T-helper 2 cell treated with Interferon-gamma antibody and Interleukin-4, amounts not matched to agents 5 μg/mL and 100 μg/mL, for 36 hours (primary cell): Measurements from ENCODE around the gene IL20.

Experiments
- DNase-seq: peaks from one replicate; pipeline ENCODE4 v3.0.0; 2021; ENCODE audit warnings: low spot score
- H3K27ac Mint-ChIP-seq: one replicate; pipeline ENCODE4 v1.8.0; 2021; ENCODE audit warnings: mild to moderate bottlenecking, mixed read lengths
- H3K27me3 Mint-ChIP-seq: one replicate; pipeline ENCODE4 v1.8.0; 2021; ENCODE audit warnings: low read depth, mixed read lengths
- H3K36me3 Mint-ChIP-seq: one replicate; pipeline ENCODE4 v1.8.0; 2021; ENCODE audit warnings: low read depth, mixed read lengths
- H3K4me1 Mint-ChIP-seq: one replicate; pipeline ENCODE4 v1.8.0; 2021; ENCODE audit warnings: low read depth, mixed read lengths
- H3K4me3 Mint-ChIP-seq: one replicate; pipeline ENCODE4 v1.8.0; 2022; ENCODE audit warnings: mild to moderate bottlenecking, moderate library complexity, mixed read lengths
- H3K9me3 Mint-ChIP-seq: one replicate; pipeline ENCODE4 v1.8.0; 2021; ENCODE audit warnings: mixed read lengths

Gene IL20

GRCh38 chr1:206873603-206874188 lies 8.3 kb downstream of the IL20 start:
- no peak overlapping the region for H3K4me3 Mint-ChIP-seq
- peaks cover 60% of the 10 kb centered on the region for H3K9me3 Mint-ChIP-seq
- peaks cover 11% of the 10 kb centered on the region for H3K36me3 Mint-ChIP-seq
- no peak overlapping the region for H3K27ac Mint-ChIP-seq
- DNase-seq: no peak
- H3K27me3 Mint-ChIP-seq: peaks cover 2% of the 10 kb centered on the region
- peaks cover 4% of the 10 kb centered on the region for H3K4me1 Mint-ChIP-seq

GRCh38 chr1:206875752-206876377 lies 10.4 kb downstream of the IL20 start:
- no peak for DNase-seq
- peaks cover 4% of the 10 kb centered on the region for H3K4me1 Mint-ChIP-seq
- peaks cover 3% of the 10 kb centered on the region for H3K27me3 Mint-ChIP-seq
- H3K9me3 Mint-ChIP-seq: peaks cover 71% of the 10 kb centered on the region
- no peak overlapping the region for H3K27ac Mint-ChIP-seq
- H3K36me3 Mint-ChIP-seq: peaks cover 17% of the 10 kb centered on the region
- H3K4me3 Mint-ChIP-seq: no peak overlapping the region

- H3K36me3 Mint-ChIP-seq: peaks cover 15% of the 10 kb centered on the region
- H3K27ac Mint-ChIP-seq: no peak overlapping the region
- H3K4me1 Mint-ChIP-seq: peaks cover 2% of the 10 kb centered on the region
- no peak for DNase-seq
- H3K27me3 Mint-ChIP-seq: peaks cover 5% of the 10 kb centered on the region
- H3K4me3 Mint-ChIP-seq: no peak overlapping the region
- peaks cover 49% of the 10 kb centered on the region for H3K9me3 Mint-ChIP-seq
Observed at GRCh38 chr1:206878456-206878855, 13.0 kb downstream of the IL20 start.

- peaks cover 13% of the 10 kb centered on the region for H3K27me3 Mint-ChIP-seq
- H3K4me1 Mint-ChIP-seq: peaks cover 2% of the 10 kb centered on the region
- no peak overlapping the region for H3K4me3 Mint-ChIP-seq
- H3K9me3 Mint-ChIP-seq: peaks cover 42% of the 10 kb centered on the region
- DNase-seq: no peak
- peaks cover 12% of the 10 kb centered on the region for H3K36me3 Mint-ChIP-seq
- H3K27ac Mint-ChIP-seq: no peak overlapping the region
Observed at GRCh38 chr1:206880314-206880713, 14.9 kb downstream of the IL20 start.

GRCh38 chr1:206882555-206882954 lies 17.1 kb downstream of the IL20 start:
- DNase-seq: no peak
- Mint-ChIP-seq H3K4me3 (no peak overlapping the region), H3K9me3 (peaks cover 23% of the 10 kb centered on the region), H3K4me1 (peaks cover 2% of the 10 kb centered on the region), H3K36me3 (peaks cover 11% of the 10 kb centered on the region), H3K27me3 (peaks cover 17% of the 10 kb centered on the region), H3K27ac (no peak overlapping the region)

- Mint-ChIP-seq H3K4me3 (no peak overlapping the region), H3K4me1 (peaks cover 5% of the 10 kb centered on the region), H3K36me3 (peaks cover 9% of the 10 kb centered on the region), H3K27me3 (peaks cover 17% of the 10 kb centered on the region), H3K27ac (no peak overlapping the region), H3K9me3 (peaks cover 17% of the 10 kb centered on the region)
- no peak for DNase-seq
Observed at GRCh38 chr1:206883160-206883559, 17.7 kb downstream of the IL20 start.

GRCh38 chr1:206883876-206884275 lies 18.5 kb downstream of the IL20 start:
- H3K27me3 Mint-ChIP-seq: peaks cover 20% of the 10 kb centered on the region
- H3K9me3 Mint-ChIP-seq: peaks cover 10% of the 10 kb centered on the region
- no peak overlapping the region for H3K4me3 Mint-ChIP-seq
- no peak for DNase-seq
- peaks cover 8% of the 10 kb centered on the region for H3K4me1 Mint-ChIP-seq
- no peak overlapping the region for H3K27ac Mint-ChIP-seq
- H3K36me3 Mint-ChIP-seq: peaks cover 6% of the 10 kb centered on the region

- Mint-ChIP-seq H3K36me3 (no peaks in the 10 kb centered on the region), H3K27ac (no peak overlapping the region), H3K27me3 (peaks cover 17% of the 10 kb centered on the region), H3K4me3 (no peak overlapping the region), H3K9me3 (no peaks in the 10 kb centered on the region), H3K4me1 (peaks cover 21% of the 10 kb centered on the region)
- DNase-seq: no peak
Observed at GRCh38 chr1:206885341-206886060, 20.1 kb downstream of the IL20 start.

- peaks cover 33% of the 10 kb centered on the region for H3K4me1 Mint-ChIP-seq
- peaks cover 7% of the 10 kb centered on the region for H3K9me3 Mint-ChIP-seq
- peaks cover 3% of the 10 kb centered on the region for H3K36me3 Mint-ChIP-seq
- peaks cover 17% of the 10 kb centered on the region for H3K27me3 Mint-ChIP-seq
- no peak overlapping the region for H3K4me3 Mint-ChIP-seq
- DNase-seq: no peak
- H3K27ac Mint-ChIP-seq: no peak overlapping the region
Observed at GRCh38 chr1:206886831-206887230, 21.4 kb downstream of the IL20 start.

- H3K27me3 Mint-ChIP-seq: peaks cover 15% of the 10 kb centered on the region
- no peak overlapping the region for H3K4me3 Mint-ChIP-seq
- peaks cover 3% of the 10 kb centered on the region for H3K36me3 Mint-ChIP-seq
- peaks cover 7% of the 10 kb centered on the region for H3K9me3 Mint-ChIP-seq
- DNase-seq: no peak
- peaks cover 34% of the 10 kb centered on the region for H3K4me1 Mint-ChIP-seq
- no peak overlapping the region for H3K27ac Mint-ChIP-seq
Observed at GRCh38 chr1:206887701-206888100, 22.3 kb downstream of the IL20 start.

GRCh38 chr1:206890125-206891060 lies 25.0 kb downstream of the IL20 start:
- peaks cover 7% of the 10 kb centered on the region for H3K27me3 Mint-ChIP-seq
- peaks cover 3% of the 10 kb centered on the region for H3K36me3 Mint-ChIP-seq
- peak overlapping the region; percentile 72 for H3K27ac Mint-ChIP-seq
- H3K9me3 Mint-ChIP-seq: peaks cover 7% of the 10 kb centered on the region
- DNase-seq: peak; percentile 16
- H3K4me3 Mint-ChIP-seq: peak overlapping the region; percentile 48
- H3K4me1 Mint-ChIP-seq: peaks cover 41% of the 10 kb centered on the region

GRCh38 chr1:206891412-206891811 lies 26.0 kb downstream of the IL20 start:
- peaks cover 41% of the 10 kb centered on the region for H3K4me1 Mint-ChIP-seq
- H3K27me3 Mint-ChIP-seq: peaks cover 4% of the 10 kb centered on the region
- no peak overlapping the region for H3K27ac Mint-ChIP-seq
- H3K9me3 Mint-ChIP-seq: peaks cover 7% of the 10 kb centered on the region
- peaks cover 3% of the 10 kb centered on the region for H3K36me3 Mint-ChIP-seq
- DNase-seq: no peak
- H3K4me3 Mint-ChIP-seq: no peak overlapping the region

- H3K4me1 Mint-ChIP-seq: peaks cover 48% of the 10 kb centered on the region
- H3K27ac Mint-ChIP-seq: no peak overlapping the region
- H3K4me3 Mint-ChIP-seq: no peak overlapping the region
- H3K9me3 Mint-ChIP-seq: peaks cover 7% of the 10 kb centered on the region
- H3K36me3 Mint-ChIP-seq: peaks cover 3% of the 10 kb centered on the region
- H3K27me3 Mint-ChIP-seq: peaks cover 4% of the 10 kb centered on the region
- no peak for DNase-seq
Observed at GRCh38 chr1:206892351-206892984, 27.0 kb downstream of the IL20 start.
